Transverse colon (tissue), 4 donors: Measurements from ENCODE around the gene ARFGEF2. TPM values are rescaled to one million over a fixed set of nuclear protein-coding genes. Genes with fewer than 3 reads are reported as not detected.

ENCODE experiments used
- DNase-seq: peaks from one replicate; pipeline ENCODE4 v3.0.0-alpha.2; 2019
- H3K27ac ChIP-seq, 4 donors: fragments of 200-600 bp; sonication (generic); 2 replicates each; pipeline ENCODE4 v1.5.1; 2016 to 2018; ENCODE audit warnings: inconsistent platforms in 4 of 4
- H3K27me3 ChIP-seq: fragments of 200-600 bp; sonication (generic); 2 replicates; pipeline ENCODE4 v1.5.1; 2017; ENCODE audit warnings: inconsistent platforms
- H3K36me3 ChIP-seq, 4 donors: fragments of 200-600 bp; sonication (generic); 2 replicates each; pipeline ENCODE4 v1.5.1; 2017 to 2019; ENCODE audit warnings: inconsistent platforms in 4 of 4
- H3K4me1 ChIP-seq, 4 donors: fragments of 200-600 bp; sonication (generic); 2 replicates each; pipeline ENCODE4 v1.5.1; 2017 to 2020; ENCODE audit warnings: inconsistent platforms in 4 of 4
- H3K4me3 ChIP-seq, 4 donors: fragments of 200-600 bp; sonication (generic); 1 replicate in 1 of 4; 2 replicates in 3 of 4; pipeline versions ENCODE4 v1.5.1 to v1.6.1; 2017 to 2019; ENCODE audit warnings: inconsistent platforms in 4 of 4
- H3K9me3 ChIP-seq, 2 donors: fragments of 200-600 bp; sonication (generic); 2 replicates each; pipeline ENCODE4 v1.5.1; 2017 to 2019; ENCODE audit warnings: inconsistent platforms in 2 of 2
- CTCF ChIP-seq, 5 experiments: fragments of 200-600 bp in 3 of 5; fragments of 450-650 bp in 2 of 5; sonication (generic) in 3 of 5; IDR thresholded peaks; 1 replicate in 2 of 5; 2 replicates in 3 of 5; pipeline ENCODE4 v1.5.1; 2016 to 2017; ENCODE audit warnings: antibody characterized with exemption in 5 of 5, inconsistent platforms in 3 of 5, mild to moderate bottlenecking in 2 of 5, moderate library complexity in 1 of 5
- EP300 ChIP-seq: sonication (generic); formaldehyde crosslinking; IDR thresholded peaks from one replicate; pipeline ENCODE4 v1.6.1; 2017; ENCODE audit warnings: antibody characterized with exemption, low read depth
- POLR2A ChIP-seq: fragments of 450-650 bp; IDR thresholded peaks from one replicate; pipeline ENCODE4 v1.6.1; 2016; ENCODE audit warnings: antibody characterized with exemption, mild to moderate bottlenecking, moderate library complexity
- POLR2AphosphoS5 ChIP-seq, 3 donors: sonication (generic); formaldehyde crosslinking; IDR thresholded peaks; one replicate each; pipeline ENCODE4 v1.6.1; 2016; ENCODE audit warnings: antibody characterized with exemption in 3 of 3
- WGBS, 2 donors: methylation state at CpG; one replicate each; pipeline ENCODE4 v1.1.5; 2018; ENCODE audit warnings: low coverage in 1 of 2; 5-methylcytosine and 5-hydroxymethylcytosine counted together
- in situ Hi-C, 4 donors: fragments of 200-750 bp; cut with MboI; loops; one replicate each; pipeline versions ENCODE4 v1.15.0 to v1.15.1; 2017; ENCODE audit warnings: low sequenced_read_pairs in 3 of 4, low pct_ligation_motif_present in 1 of 4, low pct_unique_long_range_greater_than_20kb in 1 of 4
- intact Hi-C: fragments of 100-400 bp; cut with DNase I; formaldehyde crosslinking; loops from one replicate; pipeline ENCODE4 v1.15.1; 2023; ENCODE audit warnings: low total_unique reads
- total RNA-seq, 4 donors: library from RNA; depleted of rRNA; stranded (reverse); fragments of >200 nt; gene quantifications; one replicate each; pipeline ENCODE4 v1.1.0, GENCODE V29; 2016

ARFGEF2 gene
- total RNA-seq, 4 donors from 2014 or later = 52.5 to 69.5 (median 68.5) TPM

GRCh38 chr20:49029203-49029602 lies 107.7 kb downstream of the ARFGEF2 start:
- H3K36me3 ChIP-seq = peaks cover 0 to 81% (median 36%) of the 10 kb centered on the region in 4 donors
- no peak overlapping the region for H3K27ac ChIP-seq
- in situ Hi-C loops = loop anchor here in 1 of 4 donors (25.0 kb wide), 1 partner anchor 108 kb away; no protein-coding TSS in a partner anchor
- no peak for DNase-seq
- intact Hi-C loops = no loop called here
- H3K27me3 ChIP-seq = no peaks in the 10 kb centered on the region
- no peaks in the 10 kb centered on the region for H3K4me1 ChIP-seq
- H3K4me3 ChIP-seq = no peak overlapping the region
- TF ChIP-seq POLR2AphosphoS5 (IDR thresholded peaks at IDR 0.05) (no peak), CTCF (IDR thresholded peaks at IDR 0.05) (no peak), POLR2A (no peak), EP300 (no peak)
- H3K9me3 ChIP-seq = no peaks in the 10 kb centered on the region
- 89% methylated on average over 1 of the region's 1 CpG; no CpG with 5 or more reads in 1 of the 2 donors for WGBS, 2 donors

- intact Hi-C loops = no loop called here
- no peak for TF ChIP-seq EP300
- TF ChIP-seq CTCF (IDR thresholded peaks at IDR 0.05) = no peak
- TF ChIP-seq POLR2A = no peak
- no peak for TF ChIP-seq POLR2AphosphoS5 (IDR thresholded peaks at IDR 0.05)
- Histone ChIP-seq H3K9me3 (no peaks in the 10 kb centered on the region), H3K27ac (no peak overlapping the region), H3K27me3 (no peaks in the 10 kb centered on the region), H3K4me1 (no peaks in the 10 kb centered on the region), H3K36me3 (peaks cover 0 to 79% (median 31%) of the 10 kb centered on the region in 4 donors), H3K4me3 (no peak overlapping the region)
- in situ Hi-C loops = loop anchor here in 1 of 4 donors (25.0 kb wide), 1 partner anchor 106 kb away; no protein-coding TSS in a partner anchor
- no peak for DNase-seq
- WGBS, 2 donors = 72 to 89% methylated on average over 1 to 6 of the region's 6 CpGs
Measured at GRCh38 chr20:49030954-49031619, 109.6 kb downstream of the ARFGEF2 start.

- peaks cover 0 to 68% (median 25%) of the 10 kb centered on the region in 4 donors for H3K36me3 ChIP-seq
- in situ Hi-C loops (loop anchor here in 1 of 4 donors (25.0 kb wide), 1 partner anchor 105 kb away; no protein-coding TSS in a partner anchor), intact Hi-C loops (no loop called here)
Measured at GRCh38 chr20:49032455-49032854, 110.9 kb downstream of the ARFGEF2 start.

More at GRCh38 chr20:49032455-49032854, 110.9 kb downstream of the ARFGEF2 start:
- Histone ChIP-seq H3K27me3 (no peaks in the 10 kb centered on the region), H3K27ac (no peak overlapping the region), H3K4me3 (no peak overlapping the region), H3K9me3 (no peaks in the 10 kb centered on the region), H3K4me1 (no peaks in the 10 kb centered on the region)
- no peak for TF ChIP-seq CTCF (IDR thresholded peaks at IDR 0.05)
- 95 to 100% methylated on average over 6 to 8 of the region's 8 CpGs for WGBS, 2 donors
- DNase-seq = no peak
